Measurements from ENCODE around the gene PARD6A.

PARD6A gene

GRCh38 chr16:67651039-67651438 is 9.7 kb upstream of the PARD6A start:
- H3K4me2 ChIP-seq (ENCODE audit: low read depth, low read length, poor library complexity, severe bottlenecking) = no peak overlapping the region
- no peak overlapping the region for H3K4me3 ChIP-seq (ENCODE audit: low read length, poor library complexity, severe bottlenecking)
- H3K9me2 ChIP-seq (replicated peaks; ENCODE audit: low read depth, low read length) = no peaks in the 10 kb centered on the region
- H3K79me2 ChIP-seq (ENCODE audit: insufficient read depth, low read length) = peaks cover 54% of the 10 kb centered on the region
- no peak overlapping the region for H2AFZ ChIP-seq (ENCODE audit: low read length)
- H4K20me1 ChIP-seq (ENCODE audit: insufficient read depth, low read length, poor library complexity, severe bottlenecking) = peaks cover 21% of the 10 kb centered on the region
- H3K9me3 ChIP-seq (ENCODE audit: insufficient read depth, low read depth, low read length) = no peaks in the 10 kb centered on the region
- H3K9ac ChIP-seq (ENCODE audit: low read depth, low read length, poor library complexity, severe bottlenecking) = no peak overlapping the region
- no peak for TF ChIP-seq EZH2phosphoT487 (IDR thresholded peaks at IDR 0.05; ENCODE audit: borderline replicate concordance)
- H3F3A ChIP-seq (ENCODE audit: low read depth) = no peaks in the 10 kb centered on the region
- H3K36me3 ChIP-seq (ENCODE audit: insufficient read depth, low read length) = peaks cover 57% of the 10 kb centered on the region; the same call in 1 of the 2 replicates
- peaks cover 10% of the 10 kb centered on the region for H3K4me1 ChIP-seq (ENCODE audit: insufficient read depth, low read length, poor library complexity, severe bottlenecking)
- no peaks in the 10 kb centered on the region for H3K27me3 ChIP-seq (ENCODE audit: insufficient read depth, low read length, poor library complexity, severe bottlenecking)

GRCh38 chr16:67651847-67652246 is 8.9 kb upstream of the PARD6A start:
- H3K9ac ChIP-seq (ENCODE audit: low read depth, low read length, poor library complexity, severe bottlenecking) = no peak overlapping the region
- H2AFZ ChIP-seq (ENCODE audit: low read length) = no peak overlapping the region
- peaks cover 14% of the 10 kb centered on the region for H4K20me1 ChIP-seq (ENCODE audit: insufficient read depth, low read length, poor library complexity, severe bottlenecking)
- H3K79me2 ChIP-seq (ENCODE audit: insufficient read depth, low read length) = peaks cover 48% of the 10 kb centered on the region
- H3K9me2 ChIP-seq (replicated peaks; ENCODE audit: low read depth, low read length) = no peaks in the 10 kb centered on the region
- TF ChIP-seq CTCF (conservative IDR thresholded peaks at IDR 0.05; ENCODE audit: low read length) = no peak
- TF ChIP-seq EZH2phosphoT487 (IDR thresholded peaks at IDR 0.05; ENCODE audit: borderline replicate concordance) = no peak
- no peaks in the 10 kb centered on the region for H3K27me3 ChIP-seq (ENCODE audit: insufficient read depth, low read length, poor library complexity, severe bottlenecking)
- no peak overlapping the region for H3K4me2 ChIP-seq (ENCODE audit: low read depth, low read length, poor library complexity, severe bottlenecking)
- H3F3A ChIP-seq (ENCODE audit: low read depth) = no peaks in the 10 kb centered on the region
- no peaks in the 10 kb centered on the region for H3K9me3 ChIP-seq (ENCODE audit: insufficient read depth, low read depth, low read length)
- H3K4me3 ChIP-seq (ENCODE audit: low read length, poor library complexity, severe bottlenecking) = no peak overlapping the region
- H3K4me1 ChIP-seq (ENCODE audit: insufficient read depth, low read length, poor library complexity, severe bottlenecking) = peaks cover 2% of the 10 kb centered on the region
- H3K36me3 ChIP-seq (ENCODE audit: insufficient read depth, low read length) = peaks cover 65% of the 10 kb centered on the region; the same call in 1 of the 2 replicates

GRCh38 chr16:67652578-67653127 is 8.1 kb upstream of the PARD6A start:
- H4K20me1 ChIP-seq (ENCODE audit: insufficient read depth, low read length, poor library complexity, severe bottlenecking) = peaks cover 14% of the 10 kb centered on the region
- H3F3A ChIP-seq (ENCODE audit: low read depth) = no peaks in the 10 kb centered on the region
- H3K4me1 ChIP-seq (ENCODE audit: insufficient read depth, low read length, poor library complexity, severe bottlenecking) = no peaks in the 10 kb centered on the region
- no peak overlapping the region for H2AFZ ChIP-seq (ENCODE audit: low read length)
- peaks cover 41% of the 10 kb centered on the region; the same call in 1 of the 2 replicates for H3K79me2 ChIP-seq (ENCODE audit: insufficient read depth, low read length)
- H3K9ac ChIP-seq (ENCODE audit: low read depth, low read length, poor library complexity, severe bottlenecking) = no peak overlapping the region
- H3K27me3 ChIP-seq (ENCODE audit: insufficient read depth, low read length, poor library complexity, severe bottlenecking) = no peaks in the 10 kb centered on the region
- TF ChIP-seq EZH2phosphoT487 (IDR thresholded peaks at IDR 0.05; ENCODE audit: borderline replicate concordance) (no peak), CTCF (conservative IDR thresholded peaks at IDR 0.05; ENCODE audit: low read length) (no peak)
- H3K36me3 ChIP-seq (ENCODE audit: insufficient read depth, low read length) = peaks cover 73% of the 10 kb centered on the region; the same call in 1 of the 2 replicates
- H3K4me2 ChIP-seq (ENCODE audit: low read depth, low read length, poor library complexity, severe bottlenecking) = no peak overlapping the region
- H3K4me3 ChIP-seq (ENCODE audit: low read length, poor library complexity, severe bottlenecking) = no peak overlapping the region
- no peaks in the 10 kb centered on the region for H3K9me2 ChIP-seq (replicated peaks; ENCODE audit: low read depth, low read length)
- no peaks in the 10 kb centered on the region for H3K9me3 ChIP-seq (ENCODE audit: insufficient read depth, low read depth, low read length)

Data from Loucy (cell line).